Nephron (organoid): ENCODE data around the gene PAX7.

Source experiments
- H3K27ac Mint-ChIP-seq, 3 experiments: 2 replicates each; pipeline ENCODE4 v1.8.0; 2020; ENCODE audit warnings: mixed read lengths in 3 of 3, mild to moderate bottlenecking in 2 of 3, moderate library complexity in 1 of 3
- H3K27me3 Mint-ChIP-seq: 2 replicates; pipeline ENCODE4 v1.8.0; 2021; ENCODE audit warnings: low read depth, mild to moderate bottlenecking, moderate library complexity, mixed read lengths
- H3K36me3 Mint-ChIP-seq: 2 replicates; pipeline ENCODE4 v1.8.0; 2020; ENCODE audit warnings: low read depth, mixed read lengths
- H3K4me1 Mint-ChIP-seq: 2 replicates; pipeline ENCODE4 v1.8.0; 2020; ENCODE audit warnings: mixed read lengths
- H3K4me3 Mint-ChIP-seq, 3 experiments: 2 replicates each; pipeline ENCODE4 v1.8.0; 2020; ENCODE audit warnings: mild to moderate bottlenecking in 3 of 3, mixed read lengths in 3 of 3, moderate library complexity in 2 of 3
- H3K9me3 Mint-ChIP-seq: 2 replicates; pipeline ENCODE4 v1.8.0; 2020; ENCODE audit warnings: mixed read lengths
- TF ChIP-seq, protein P1 (sequence below), 3 experiments: fragments of 200-600 bp; sonication (generic); IDR thresholded peaks; one replicate each; pipeline ENCODE4 v1.5.0; 2021; ENCODE audit warnings: antibody characterized with exemption in 3 of 3; ENCODE audit not compliant: unreplicated experiment in 3 of 3

The PAX7 gene

GRCh38 chr1:18658831-18659230 is 28.2 kb downstream of the PAX7 start:
- Mint-ChIP-seq H3K36me3 (peaks cover 3% of the 10 kb centered on the region), H3K4me1 (peaks cover 28% of the 10 kb centered on the region), H3K9me3 (no peaks in the 10 kb centered on the region), H3K27me3 (peaks cover 77% of the 10 kb centered on the region), H3K4me3 (no peak overlapping the region), H3K27ac (no peak overlapping the region)
- TF ChIP-seq, protein P1, sequence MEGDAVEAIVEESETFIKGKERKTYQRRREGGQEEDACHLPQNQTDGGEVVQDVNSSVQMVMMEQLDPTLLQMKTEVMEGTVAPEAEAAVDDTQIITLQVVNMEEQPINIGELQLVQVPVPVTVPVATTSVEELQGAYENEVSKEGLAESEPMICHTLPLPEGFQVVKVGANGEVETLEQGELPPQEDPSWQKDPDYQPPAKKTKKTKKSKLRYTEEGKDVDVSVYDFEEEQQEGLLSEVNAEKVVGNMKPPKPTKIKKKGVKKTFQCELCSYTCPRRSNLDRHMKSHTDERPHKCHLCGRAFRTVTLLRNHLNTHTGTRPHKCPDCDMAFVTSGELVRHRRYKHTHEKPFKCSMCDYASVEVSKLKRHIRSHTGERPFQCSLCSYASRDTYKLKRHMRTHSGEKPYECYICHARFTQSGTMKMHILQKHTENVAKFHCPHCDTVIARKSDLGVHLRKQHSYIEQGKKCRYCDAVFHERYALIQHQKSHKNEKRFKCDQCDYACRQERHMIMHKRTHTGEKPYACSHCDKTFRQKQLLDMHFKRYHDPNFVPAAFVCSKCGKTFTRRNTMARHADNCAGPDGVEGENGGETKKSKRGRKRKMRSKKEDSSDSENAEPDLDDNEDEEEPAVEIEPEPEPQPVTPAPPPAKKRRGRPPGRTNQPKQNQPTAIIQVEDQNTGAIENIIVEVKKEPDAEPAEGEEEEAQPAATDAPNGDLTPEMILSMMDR (IDR thresholded peaks at IDR 0.05; ENCODE audit: unreplicated experiment in 3 of 3) = no peak

GRCh38 chr1:18661404-18662285 is 31.0 kb downstream of the PAX7 start:
- no peak overlapping the region for H3K27ac Mint-ChIP-seq
- peaks cover 71% of the 10 kb centered on the region for H3K27me3 Mint-ChIP-seq
- peaks cover 3% of the 10 kb centered on the region for H3K36me3 Mint-ChIP-seq
- no peak overlapping the region for H3K4me3 Mint-ChIP-seq
- no peaks in the 10 kb centered on the region for H3K9me3 Mint-ChIP-seq
- peaks cover 10% of the 10 kb centered on the region for H3K4me1 Mint-ChIP-seq
- TF ChIP-seq, protein P1 (IDR thresholded peaks at IDR 0.05; ENCODE audit: unreplicated experiment in 3 of 3) = no peak

DNA sequence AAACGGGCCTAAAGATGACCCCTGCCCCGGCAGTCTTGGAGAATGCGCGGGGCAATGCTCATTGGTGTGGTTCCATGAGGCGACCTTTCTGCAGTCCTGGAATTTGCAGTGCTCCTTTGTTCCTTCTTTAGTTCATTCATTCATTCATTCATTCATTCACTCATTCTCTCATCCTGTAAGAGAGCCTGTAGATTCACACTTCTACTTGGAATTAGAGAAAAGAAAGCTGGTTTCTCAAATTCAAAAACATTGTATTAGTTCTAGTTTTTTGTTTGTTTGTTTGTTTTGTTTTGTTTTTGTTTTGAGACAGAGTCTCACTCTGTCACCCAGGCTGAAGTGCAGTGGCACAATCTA is 31.6 kb downstream of the PAX7 start:
- TF ChIP-seq, protein P1 (IDR thresholded peaks at IDR 0.05; ENCODE audit: unreplicated experiment in 3 of 3) = no peak
- Mint-ChIP-seq H3K9me3 (no peaks in the 10 kb centered on the region), H3K4me1 (peaks cover 10% of the 10 kb centered on the region), H3K27me3 (peaks cover 71% of the 10 kb centered on the region), H3K27ac (no peak overlapping the region), H3K4me3 (no peak overlapping the region), H3K36me3 (peaks cover 3% of the 10 kb centered on the region)

GRCh38 chr1:18666317-18666920 is 35.8 kb downstream of the PAX7 start:
- Mint-ChIP-seq H3K27me3 (peaks cover 59% of the 10 kb centered on the region), H3K4me1 (peaks cover 9% of the 10 kb centered on the region), H3K4me3 (no peak overlapping the region), H3K9me3 (no peaks in the 10 kb centered on the region), H3K36me3 (no peaks in the 10 kb centered on the region), H3K27ac (no peak overlapping the region)
- TF ChIP-seq, protein P1 (IDR thresholded peaks at IDR 0.05; ENCODE audit: unreplicated experiment in 3 of 3) = no peak

GRCh38 chr1:18667333-18667732 is 36.7 kb downstream of the PAX7 start:
- no peaks in the 10 kb centered on the region for H3K36me3 Mint-ChIP-seq

More at GRCh38 chr1:18667333-18667732, 36.7 kb downstream of the PAX7 start:
- TF ChIP-seq, protein P1 (IDR thresholded peaks at IDR 0.05; ENCODE audit: unreplicated experiment in 3 of 3) = no peak
- H3K27ac Mint-ChIP-seq = no peak overlapping the region
- peaks cover 9% of the 10 kb centered on the region for H3K4me1 Mint-ChIP-seq
- no peak overlapping the region for H3K4me3 Mint-ChIP-seq
- H3K27me3 Mint-ChIP-seq = peaks cover 64% of the 10 kb centered on the region
- H3K9me3 Mint-ChIP-seq = no peaks in the 10 kb centered on the region
